CD4-positive, alpha-beta T cell treated with Interferon alpha-2 for 1 hour (primary cell): Measurements from ENCODE around the gene PIK3R3.

ENCODE experiments used
- DNase-seq, 2 donors: peaks; one replicate each; pipeline ENCODE4 v3.0.0-alpha.2; 2020 to 2022

The PIK3R3 gene

GRCh38 chr1:46153732-46154131 is 21.3 kb upstream of the PIK3R3 start:
- no peak for DNase-seq

GRCh38 chr1:46153228-46153627 is 20.8 kb upstream of the PIK3R3 start:
- no peak for DNase-seq

DNA sequence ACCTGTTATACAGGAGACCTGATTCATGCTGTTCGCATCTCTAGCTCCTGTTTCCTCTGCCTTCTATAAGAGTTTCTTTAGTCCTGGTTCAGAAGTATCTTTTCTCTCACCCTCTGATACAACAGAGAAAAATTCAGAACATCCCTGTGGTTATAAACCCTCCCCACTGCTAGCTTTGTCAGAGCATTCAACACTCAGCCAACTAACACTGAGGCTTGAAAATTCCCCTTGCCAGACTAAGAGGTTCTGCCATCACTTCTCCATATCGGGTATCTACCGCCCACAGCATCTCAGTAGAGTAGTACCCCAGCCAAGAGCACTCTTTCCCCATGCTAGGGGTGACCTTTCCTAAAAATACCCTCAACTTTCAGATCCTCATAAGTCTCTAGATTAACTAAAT is 19.6 kb upstream of the PIK3R3 start:
- no peak for DNase-seq

- DNase-seq, result no peak
Observed at GRCh38 chr1:46150085-46150484, 17.7 kb upstream of the PIK3R3 start.

- DNase-seq, result no peak
Observed at GRCh38 chr1:46148318-46148717, 15.9 kb upstream of the PIK3R3 start.

- no peak for DNase-seq
Observed at GRCh38 chr1:46137916-46138315, 5.5 kb upstream of the PIK3R3 start.

DNA sequence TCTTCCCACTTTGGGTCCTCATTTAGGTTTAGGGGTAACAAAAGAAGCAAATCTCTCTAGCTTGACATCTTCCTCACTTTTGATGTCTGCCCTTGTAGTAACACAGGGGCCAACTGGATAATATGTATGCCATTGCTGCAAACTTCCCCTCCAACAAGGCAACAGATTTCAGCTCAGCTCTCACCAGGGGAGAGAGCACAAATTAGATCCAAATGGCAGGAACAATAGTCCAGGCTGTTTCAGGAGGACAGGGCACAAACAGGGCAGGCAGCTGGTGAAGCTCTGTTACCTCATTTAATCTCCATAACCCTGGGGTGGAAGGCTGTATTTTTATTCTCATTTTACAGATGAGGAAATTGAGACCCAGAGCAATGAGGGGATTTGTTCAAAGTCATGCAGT is 4.3 kb upstream of the PIK3R3 start:
- DNase-seq, result no peak

- no peak for DNase-seq
Observed at GRCh38 chr1:46134660-46135331, 2.4 kb upstream of the PIK3R3 start.

DNA sequence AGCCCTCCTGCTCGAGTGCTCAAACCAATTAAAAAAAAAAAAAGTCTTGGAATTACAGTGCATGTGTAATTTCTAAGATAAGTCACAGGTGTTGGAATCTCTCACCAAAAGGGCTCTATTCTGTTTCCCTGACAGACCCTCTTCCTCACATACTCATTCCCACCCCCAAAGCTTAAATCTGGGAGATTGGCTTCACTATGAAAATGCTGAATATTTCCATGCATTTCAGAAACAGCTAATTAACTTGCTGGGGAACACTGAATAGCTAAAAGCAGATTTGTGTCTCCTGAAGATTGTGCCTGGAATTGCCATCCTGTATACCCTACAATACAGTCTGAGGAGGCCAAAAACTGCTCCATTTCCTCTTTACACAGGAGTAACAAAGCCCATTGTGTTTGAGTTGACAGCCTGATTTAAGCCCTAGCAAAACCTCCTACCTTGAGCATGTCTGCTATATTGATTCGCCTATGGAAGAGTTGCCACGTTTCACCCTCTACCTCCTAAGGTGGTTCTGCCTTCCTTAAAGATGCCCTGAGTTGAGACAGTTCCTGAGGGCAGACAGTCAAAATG is 1.4 kb upstream of the PIK3R3 start:
- no peak for DNase-seq

DNA sequence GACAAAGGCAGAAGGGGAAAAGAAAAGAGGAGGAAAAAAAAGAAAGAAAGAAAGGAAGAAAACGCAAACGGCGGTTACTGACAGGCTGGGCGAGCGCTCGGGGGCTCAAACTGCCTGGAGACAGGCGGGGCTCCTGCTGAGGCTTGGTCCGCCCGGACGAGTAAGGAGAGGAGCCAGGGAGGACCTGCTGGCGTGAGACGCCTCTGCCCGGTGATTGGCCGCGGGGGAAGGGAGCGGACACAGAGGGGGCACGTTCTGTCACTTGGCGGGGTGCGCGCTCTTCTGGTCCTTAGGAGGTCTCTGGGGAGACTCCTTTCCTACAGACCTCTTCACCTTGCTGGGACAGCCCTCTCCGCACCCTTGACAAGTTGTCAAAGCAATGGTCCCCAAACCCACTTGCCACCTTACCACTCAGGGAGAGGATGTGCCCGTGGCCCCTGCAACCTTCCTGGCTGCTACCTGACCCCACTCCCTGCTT is 791 bp upstream of the PIK3R3 start:
- no peak for DNase-seq

GRCh38 chr1:46131712-46132528 is 509 bp downstream of the PIK3R3 start:
- DNase-seq, result peak; percentile 4 to 33

- DNase-seq, result no peak
Observed at GRCh38 chr1:46131093-46131492, 1.3 kb downstream of the PIK3R3 start.

DNA sequence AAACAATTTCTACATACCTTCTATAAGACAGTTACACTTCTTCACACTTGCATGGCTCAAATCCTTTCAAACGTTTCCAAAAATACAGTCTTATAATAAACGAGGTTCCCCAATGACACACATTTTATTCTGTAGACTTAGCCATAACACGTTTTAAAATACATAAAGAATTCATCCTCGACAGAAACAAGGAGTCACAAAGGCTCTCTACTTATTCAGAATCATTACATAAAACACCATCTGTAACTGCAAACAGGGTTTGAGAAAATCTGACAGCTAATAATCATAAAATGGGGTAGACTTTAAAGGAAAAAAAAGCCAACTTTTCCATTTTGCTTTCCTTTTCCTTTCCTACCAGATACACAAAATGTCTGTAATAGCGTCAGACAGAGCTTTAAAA is 1.8 kb downstream of the PIK3R3 start:
- DNase-seq, result no peak

- DNase-seq, result no peak
Observed at GRCh38 chr1:46130121-46130520, 2.3 kb downstream of the PIK3R3 start.

DNA sequence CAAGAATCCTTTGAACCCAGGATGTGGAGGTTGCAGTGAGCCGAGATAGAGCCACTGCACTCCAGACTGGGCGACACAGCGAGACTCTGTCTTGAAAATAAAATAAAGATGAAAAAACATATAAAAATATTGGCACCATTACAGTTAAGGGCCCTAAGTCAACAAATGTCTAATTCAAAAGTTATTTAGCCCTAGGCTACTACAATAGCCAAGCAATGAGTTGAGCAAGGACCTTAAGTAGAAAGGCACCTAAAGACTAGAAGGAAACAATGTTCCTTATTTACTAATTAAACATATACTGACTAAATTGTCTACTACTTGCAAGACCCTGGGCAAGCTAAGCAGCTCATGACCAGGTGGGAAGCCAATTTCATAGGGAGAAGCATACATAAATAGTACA is 4.1 kb downstream of the PIK3R3 start:
- no peak for DNase-seq

DNA sequence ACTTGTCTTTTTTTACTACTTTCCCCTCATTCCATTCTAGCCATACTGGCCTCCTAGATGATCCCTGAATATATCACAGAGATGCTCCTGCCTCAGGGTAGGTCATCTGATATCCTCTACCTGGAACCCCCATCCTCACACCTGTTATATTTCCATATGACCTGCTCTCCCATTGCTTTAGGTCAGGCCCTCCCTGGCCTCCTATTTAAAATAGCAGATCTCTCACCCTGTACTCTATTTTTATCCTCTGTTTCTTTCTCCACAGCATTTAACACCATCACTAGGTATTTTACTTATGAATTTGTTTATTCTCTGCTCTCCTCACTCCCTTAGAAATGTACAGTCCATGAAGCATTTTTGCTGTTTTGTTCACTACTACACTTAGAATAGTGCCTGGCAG is 13.6 kb downstream of the PIK3R3 start:
- DNase-seq, result no peak

DNA sequence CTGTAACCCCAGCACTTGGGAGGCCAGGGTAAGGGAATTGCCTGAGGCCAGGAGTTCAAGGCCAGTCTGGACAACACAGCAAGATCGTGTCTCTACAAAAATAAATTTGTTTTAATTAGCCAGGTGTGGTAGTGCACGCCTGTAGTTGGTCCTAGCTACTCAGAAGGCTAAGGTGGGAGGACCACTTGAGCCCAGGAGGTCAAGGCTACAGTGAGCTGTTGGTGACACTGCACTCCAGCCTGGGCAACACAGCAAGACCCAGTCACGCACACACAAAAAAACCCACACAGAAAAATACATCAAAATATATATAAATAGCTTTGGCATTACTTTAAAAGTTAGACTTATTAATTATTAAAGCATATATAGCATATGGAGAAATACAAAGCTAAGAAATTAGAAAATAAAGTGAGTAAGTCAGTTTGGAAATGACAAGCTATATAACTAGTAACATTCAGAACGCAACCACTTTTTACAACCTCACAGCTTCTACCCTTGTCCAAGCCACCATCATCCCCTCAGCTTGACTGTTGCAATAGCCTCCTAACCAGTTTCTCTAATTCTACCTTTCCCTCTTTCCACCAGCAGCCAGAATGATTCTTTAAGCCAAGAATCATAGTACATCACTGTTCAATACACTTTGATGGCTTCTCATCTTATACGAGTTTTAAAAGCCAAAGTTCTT is 14.5 kb downstream of the PIK3R3 start:
- no peak for DNase-seq

DNA sequence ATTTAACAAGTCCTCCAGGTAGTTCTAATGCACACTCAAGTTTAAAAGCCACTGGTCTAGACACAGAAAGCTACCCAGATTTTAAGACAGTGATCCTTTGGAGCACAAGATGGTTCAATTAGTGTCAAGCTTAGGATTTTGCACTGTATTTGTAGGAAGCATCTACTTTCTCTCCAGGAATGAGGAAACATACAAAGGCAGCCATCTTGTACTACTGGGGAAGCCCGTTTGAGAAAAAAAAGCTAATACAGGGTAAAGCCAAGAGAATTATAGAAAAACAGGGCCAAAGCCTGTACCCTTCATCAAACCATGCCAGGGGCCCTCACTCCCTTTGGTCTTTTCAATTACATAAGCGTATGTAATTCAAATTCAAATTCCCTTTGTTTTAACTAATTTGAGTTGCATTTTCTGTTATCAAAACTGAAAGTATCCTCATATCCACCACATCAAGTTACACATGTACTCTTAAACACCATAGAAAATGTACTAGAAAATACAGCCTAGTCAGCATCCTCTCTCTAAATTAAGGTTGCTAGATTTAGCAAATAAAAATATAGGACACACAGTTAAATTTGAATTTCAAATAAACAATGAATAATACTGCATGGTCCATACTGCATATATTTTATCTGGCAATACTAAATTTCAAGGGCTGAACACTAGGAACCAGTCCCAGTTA is 17.4 kb downstream of the PIK3R3 start:
- DNase-seq, result no peak

- no peak for DNase-seq
Observed at GRCh38 chr1:46113948-46114347, 18.5 kb downstream of the PIK3R3 start.

GRCh38 chr1:46112108-46112507 is 20.3 kb downstream of the PIK3R3 start:
- no peak for DNase-seq

- DNase-seq, result no peak
Observed at GRCh38 chr1:46110521-46110920, 21.9 kb downstream of the PIK3R3 start.

- no peak for DNase-seq
Observed at GRCh38 chr1:46102769-46103476, 29.5 kb downstream of the PIK3R3 start.
